Measurements from ENCODE around the gene ATP2C1. TPM values are rescaled to one million over a fixed set of nuclear protein-coding genes. Genes with fewer than 3 reads are reported as not detected.

ATP2C1 gene
- total and polyA plus RNA-seq, 2 experiments from 2014 or later, result 31.5 to 99.4 TPM

DNA sequence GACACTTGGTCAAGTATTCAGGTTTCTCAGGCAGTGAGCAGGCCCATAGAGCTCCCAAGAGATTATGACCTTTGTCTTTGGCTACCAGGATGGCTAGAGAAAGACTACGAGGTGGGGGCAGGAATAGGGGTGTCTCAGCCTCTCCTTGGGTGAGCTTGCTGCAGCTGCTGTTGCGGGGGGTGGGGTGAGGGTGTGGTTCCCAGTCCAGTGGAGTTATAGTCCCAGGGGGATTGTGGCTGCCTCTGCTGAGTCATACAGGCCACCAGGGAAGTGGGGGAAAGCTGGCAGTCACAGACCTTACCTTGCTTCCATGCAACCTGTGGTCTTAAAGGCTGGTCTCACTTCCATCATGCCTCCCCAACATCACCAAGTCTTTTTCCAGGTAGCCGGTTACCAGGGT lies 31.7 kb downstream of the ATP2C1 start:
- no peak overlapping the region for H3K4me3 ChIP-seq
- WGBS (ENCODE audit: low lambda C conversion rate, missing lambda C conversion rate), result 100% methylated on average over 3 of the region's 3 CpGs
- H3K9me2 ChIP-seq (replicated peaks; ENCODE audit: insufficient read depth), result no peaks in the 10 kb centered on the region
- TF ChIP-seq, protein P1, sequence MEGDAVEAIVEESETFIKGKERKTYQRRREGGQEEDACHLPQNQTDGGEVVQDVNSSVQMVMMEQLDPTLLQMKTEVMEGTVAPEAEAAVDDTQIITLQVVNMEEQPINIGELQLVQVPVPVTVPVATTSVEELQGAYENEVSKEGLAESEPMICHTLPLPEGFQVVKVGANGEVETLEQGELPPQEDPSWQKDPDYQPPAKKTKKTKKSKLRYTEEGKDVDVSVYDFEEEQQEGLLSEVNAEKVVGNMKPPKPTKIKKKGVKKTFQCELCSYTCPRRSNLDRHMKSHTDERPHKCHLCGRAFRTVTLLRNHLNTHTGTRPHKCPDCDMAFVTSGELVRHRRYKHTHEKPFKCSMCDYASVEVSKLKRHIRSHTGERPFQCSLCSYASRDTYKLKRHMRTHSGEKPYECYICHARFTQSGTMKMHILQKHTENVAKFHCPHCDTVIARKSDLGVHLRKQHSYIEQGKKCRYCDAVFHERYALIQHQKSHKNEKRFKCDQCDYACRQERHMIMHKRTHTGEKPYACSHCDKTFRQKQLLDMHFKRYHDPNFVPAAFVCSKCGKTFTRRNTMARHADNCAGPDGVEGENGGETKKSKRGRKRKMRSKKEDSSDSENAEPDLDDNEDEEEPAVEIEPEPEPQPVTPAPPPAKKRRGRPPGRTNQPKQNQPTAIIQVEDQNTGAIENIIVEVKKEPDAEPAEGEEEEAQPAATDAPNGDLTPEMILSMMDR (IDR thresholded peaks at IDR 0.05; ENCODE audit: poor library complexity), result no peak
- TF ChIP-seq EZH2phosphoT487 (IDR thresholded peaks at IDR 0.05; ENCODE audit: low read depth, severe bottlenecking, unreplicated experiment) (no peak), EZH2 (IDR thresholded peaks at IDR 0.05; ENCODE audit: borderline replicate concordance) (no peak)
- no peaks in the 10 kb centered on the region for H3K36me3 ChIP-seq (replicated peaks; ENCODE audit: insufficient read depth, low read depth)
- H3K4me2 ChIP-seq, result no peak overlapping the region
- H3K27me3 ChIP-seq, result no peaks in the 10 kb centered on the region
- no peaks in the 10 kb centered on the region for H3K4me1 ChIP-seq (ENCODE audit: insufficient read depth)
- H3K9me3 ChIP-seq (ENCODE audit: low read depth), result no peaks in the 10 kb centered on the region
- no peak overlapping the region for H3K27ac ChIP-seq
- H2AFZ ChIP-seq, result no peak overlapping the region
- H3K79me2 ChIP-seq, result peaks cover 89% of the 10 kb centered on the region
- no peak for DNase-seq (ENCODE audit: low spot score)
- H4K20me1 ChIP-seq (ENCODE audit: insufficient read depth, poor library complexity, severe bottlenecking), result no peaks in the 10 kb centered on the region

DNA sequence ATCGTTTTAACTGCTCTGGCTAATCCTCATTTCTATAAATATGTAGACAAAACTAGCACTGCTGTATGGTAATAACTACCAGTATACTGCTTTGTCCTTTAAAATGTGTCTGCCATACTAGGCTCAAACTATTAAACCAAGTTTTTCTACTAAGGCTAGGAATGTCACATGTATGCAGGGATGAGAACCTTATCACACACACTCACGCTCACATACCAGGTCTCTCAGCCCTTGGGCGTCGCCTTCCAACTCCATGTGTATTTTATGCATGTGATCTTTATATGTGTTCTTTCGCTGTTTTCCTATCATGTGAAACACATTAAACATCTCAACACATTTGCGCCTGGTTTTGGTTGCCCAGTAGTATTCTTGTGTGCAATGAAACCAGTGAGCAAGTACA lies 32.6 kb downstream of the ATP2C1 start:
- peaks cover 80% of the 10 kb centered on the region for H3K79me2 ChIP-seq

DNA sequence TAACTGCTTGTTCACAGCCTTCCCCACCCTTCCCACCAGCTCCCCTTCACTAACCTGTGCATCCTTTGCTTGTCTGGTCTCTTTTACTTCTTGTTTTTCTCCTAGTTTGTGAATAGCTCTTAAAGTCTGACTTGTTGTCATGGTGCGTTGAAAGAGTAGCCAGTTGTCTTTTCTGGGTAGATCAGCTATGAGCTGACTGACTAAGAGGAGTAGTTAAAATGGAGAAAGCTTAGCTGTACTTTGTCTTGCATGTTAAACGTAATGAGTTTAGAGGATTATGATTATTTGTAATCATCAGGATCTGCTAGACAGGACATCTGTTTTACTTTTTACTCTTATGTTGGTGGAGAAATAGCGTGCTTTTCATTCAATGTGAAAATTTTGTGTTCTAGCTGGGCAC lies 35.9 kb downstream of the ATP2C1 start:
- H3K27ac ChIP-seq, result peak overlapping the region; percentile 34
- peak overlapping the region; percentile 28 for H3K4me2 ChIP-seq
- H3K9me2 ChIP-seq (replicated peaks; ENCODE audit: insufficient read depth), result no peaks in the 10 kb centered on the region
- H3K4me3 ChIP-seq, result no peak overlapping the region
- no peaks in the 10 kb centered on the region for H3K9me3 ChIP-seq (ENCODE audit: low read depth)
- 56% methylated on average over 3 of the region's 3 CpGs for WGBS (ENCODE audit: low lambda C conversion rate, missing lambda C conversion rate)
- H4K20me1 ChIP-seq (ENCODE audit: insufficient read depth, poor library complexity, severe bottlenecking), result no peaks in the 10 kb centered on the region
- DNase-seq (ENCODE audit: low spot score), result no peak
- peaks cover 47% of the 10 kb centered on the region for H3K79me2 ChIP-seq
- H3K4me1 ChIP-seq (ENCODE audit: insufficient read depth), result no peaks in the 10 kb centered on the region
- peak overlapping the region; percentile 14 for H2AFZ ChIP-seq
- no peak for TF ChIP-seq EZH2phosphoT487 (IDR thresholded peaks at IDR 0.05; ENCODE audit: low read depth, severe bottlenecking, unreplicated experiment)
- TF ChIP-seq, protein P1 (IDR thresholded peaks at IDR 0.05; ENCODE audit: poor library complexity), result no peak
- TF ChIP-seq EZH2 (IDR thresholded peaks at IDR 0.05; ENCODE audit: borderline replicate concordance), result no peak
- H3K27me3 ChIP-seq, result no peaks in the 10 kb centered on the region
- no peaks in the 10 kb centered on the region for H3K36me3 ChIP-seq (replicated peaks; ENCODE audit: insufficient read depth, low read depth)

More for the DNA sequence above, 32.6 kb downstream of the ATP2C1 start:
- no peak overlapping the region for H2AFZ ChIP-seq
- TF ChIP-seq EZH2phosphoT487 (IDR thresholded peaks at IDR 0.05; ENCODE audit: low read depth, severe bottlenecking, unreplicated experiment) (no peak), EZH2 (IDR thresholded peaks at IDR 0.05; ENCODE audit: borderline replicate concordance) (no peak)
- TF ChIP-seq, protein P1 (IDR thresholded peaks at IDR 0.05; ENCODE audit: poor library complexity), result no peak
- H3K27ac ChIP-seq, result no peak overlapping the region
- no peaks in the 10 kb centered on the region for H3K27me3 ChIP-seq
- no peaks in the 10 kb centered on the region for H3K4me1 ChIP-seq (ENCODE audit: insufficient read depth)
- no peak for DNase-seq (ENCODE audit: low spot score)
- H3K4me3 ChIP-seq, result no peak overlapping the region
- H3K4me2 ChIP-seq, result no peak overlapping the region
- H3K36me3 ChIP-seq (replicated peaks; ENCODE audit: insufficient read depth, low read depth), result no peaks in the 10 kb centered on the region
- WGBS (ENCODE audit: low lambda C conversion rate, missing lambda C conversion rate), result 79% methylated on average over 6 of the region's 6 CpGs
- no peaks in the 10 kb centered on the region for H4K20me1 ChIP-seq (ENCODE audit: insufficient read depth, poor library complexity, severe bottlenecking)
- no peaks in the 10 kb centered on the region for H3K9me2 ChIP-seq (replicated peaks; ENCODE audit: insufficient read depth)
- no peaks in the 10 kb centered on the region for H3K9me3 ChIP-seq (ENCODE audit: low read depth)

DNA sequence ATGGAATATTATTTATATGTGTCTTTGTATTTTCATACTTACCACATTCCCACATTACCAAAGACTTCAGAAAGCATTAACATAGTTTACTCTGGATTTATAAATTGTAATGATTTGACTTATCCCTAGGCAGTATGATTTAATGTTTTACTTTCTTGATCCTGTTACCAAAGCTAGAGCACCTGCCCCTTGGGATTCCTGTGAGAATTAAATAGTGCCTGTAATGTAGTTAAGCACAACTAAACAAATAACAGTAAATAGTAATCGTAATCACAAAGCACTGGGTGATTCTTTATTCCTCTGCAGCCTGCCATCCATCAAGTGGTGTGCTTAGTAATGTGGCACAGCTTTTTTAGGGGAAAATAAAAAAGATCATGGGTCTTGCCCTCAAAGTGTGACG lies 39.1 kb downstream of the ATP2C1 start:
- peaks cover 20% of the 10 kb centered on the region for H3K79me2 ChIP-seq
- no peak for DNase-seq (ENCODE audit: low spot score)
- no peaks in the 10 kb centered on the region for H3K4me1 ChIP-seq (ENCODE audit: insufficient read depth)
- H3K27ac ChIP-seq, result no peak overlapping the region
- H3K9me2 ChIP-seq (replicated peaks; ENCODE audit: insufficient read depth), result no peaks in the 10 kb centered on the region
- no peaks in the 10 kb centered on the region for H4K20me1 ChIP-seq (ENCODE audit: insufficient read depth, poor library complexity, severe bottlenecking)
- no peak for TF ChIP-seq EZH2 (IDR thresholded peaks at IDR 0.05; ENCODE audit: borderline replicate concordance)
- no peak for TF ChIP-seq EZH2phosphoT487 (IDR thresholded peaks at IDR 0.05; ENCODE audit: low read depth, severe bottlenecking, unreplicated experiment)
- TF ChIP-seq, protein P1 (IDR thresholded peaks at IDR 0.05; ENCODE audit: poor library complexity), result no peak
- no peak overlapping the region for H3K4me3 ChIP-seq
- no peak overlapping the region for H3K4me2 ChIP-seq
- H2AFZ ChIP-seq, result no peak overlapping the region
- no peaks in the 10 kb centered on the region for H3K9me3 ChIP-seq (ENCODE audit: low read depth)
- H3K27me3 ChIP-seq, result no peaks in the 10 kb centered on the region
- 80% methylated on average over 2 of the region's 2 CpGs for WGBS (ENCODE audit: low lambda C conversion rate, missing lambda C conversion rate)
- no peaks in the 10 kb centered on the region for H3K36me3 ChIP-seq (replicated peaks; ENCODE audit: insufficient read depth, low read depth)

Measured in hepatocyte (in vitro differentiated cells).